HG02981 (cell line): ENCODE results near the gene RIC8B.

Source experiments
- ATAC-seq: cut with Tn5 transposase; IDR thresholded peaks from one replicate; pipeline ENCODE4 v1.9.1; 2021; ENCODE audit warnings: mild to moderate bottlenecking, moderate library complexity; ENCODE audit not compliant: unreplicated experiment

Gene RIC8B

GRCh38 chr12:106758349-106759110 lies 16.0 kb upstream of the RIC8B start:
- no peak for ATAC-seq

GRCh38 chr12:106759526-106760183 lies 14.8 kb upstream of the RIC8B start:
- peak; percentile 17 for ATAC-seq

- peak; percentile 99 for ATAC-seq
Observed at GRCh38 chr12:106760184-106760531, 14.3 kb upstream of the RIC8B start.

- ATAC-seq, result no peak
Observed at GRCh38 chr12:106764220-106764619, 10.3 kb upstream of the RIC8B start.

- no peak for ATAC-seq
Observed at GRCh38 chr12:106764738-106765137, 9.7 kb upstream of the RIC8B start.

GRCh38 chr12:106766393-106766826 lies 8.1 kb upstream of the RIC8B start:
- ATAC-seq, result no peak

GRCh38 chr12:106767206-106767605 lies 7.3 kb upstream of the RIC8B start:
- ATAC-seq, result no peak

- ATAC-seq, result no peak
Observed at GRCh38 chr12:106767954-106768822, 6.3 kb upstream of the RIC8B start.

GRCh38 chr12:106769078-106769477 lies 5.4 kb upstream of the RIC8B start:
- no peak for ATAC-seq

- ATAC-seq, result no peak
Observed at GRCh38 chr12:106769546-106769945, 4.9 kb upstream of the RIC8B start.

GRCh38 chr12:106771425-106771824 lies 3.1 kb upstream of the RIC8B start:
- no peak for ATAC-seq

- ATAC-seq, result no peak
Observed at GRCh38 chr12:106773286-106774004, 1.0 kb upstream of the RIC8B start.

- no peak for ATAC-seq
Observed at GRCh38 chr12:106774808-106775524, 484 bp downstream of the RIC8B start.

GRCh38 chr12:106776897-106777296 lies 2.4 kb downstream of the RIC8B start:
- ATAC-seq, result no peak

- ATAC-seq, result no peak
Observed at GRCh38 chr12:106780010-106780631, 5.6 kb downstream of the RIC8B start.

GRCh38 chr12:106782619-106783018 lies 8.1 kb downstream of the RIC8B start:
- no peak for ATAC-seq

- ATAC-seq, result no peak
Observed at GRCh38 chr12:106783515-106783914, 9.0 kb downstream of the RIC8B start.

- no peak for ATAC-seq
Observed at GRCh38 chr12:106790020-106790419, 15.5 kb downstream of the RIC8B start.

GRCh38 chr12:106791531-106791930 lies 17.0 kb downstream of the RIC8B start:
- no peak for ATAC-seq

GRCh38 chr12:106794369-106794768 lies 19.9 kb downstream of the RIC8B start:
- ATAC-seq, result no peak
